Measurements from ENCODE around the gene LRRC53.

LRRC53 gene

GRCh38 chr1:74437035-74437434 is 75.4 kb downstream of the LRRC53 start:
- H3K27me3 ChIP-seq (ENCODE audit: control insufficient read depth, insufficient read depth, low read length): no peaks in the 10 kb centered on the region
- H3K4me3 ChIP-seq (ENCODE audit: low read length): no peak overlapping the region
- no peak overlapping the region for H3K27ac ChIP-seq (ENCODE audit: low read length)
- no CpG with 5 or more reads among the region's 1 CpG for WGBS (ENCODE audit: insufficient coverage, insufficient read length)
- DNase-seq (ENCODE audit: low read depth, low spot score): no peak
- no peaks in the 10 kb centered on the region for H3K4me1 ChIP-seq (ENCODE audit: control insufficient read depth, insufficient read depth, low read length)
- H3K36me3 ChIP-seq (ENCODE audit: control insufficient read depth, insufficient read depth, low read length): no peaks in the 10 kb centered on the region
- H3K9me3 ChIP-seq (ENCODE audit: control insufficient read depth, insufficient read depth, low read length): no peaks in the 10 kb centered on the region

GRCh38 chr1:74436078-74436477 is 76.3 kb downstream of the LRRC53 start:
- DNase-seq (ENCODE audit: low read depth, low spot score): no peak
- H3K27me3 ChIP-seq (ENCODE audit: control insufficient read depth, insufficient read depth, low read length): no peaks in the 10 kb centered on the region
- H3K4me1 ChIP-seq (ENCODE audit: control insufficient read depth, insufficient read depth, low read length): no peaks in the 10 kb centered on the region
- H3K27ac ChIP-seq (ENCODE audit: low read length): no peak overlapping the region
- H3K36me3 ChIP-seq (ENCODE audit: control insufficient read depth, insufficient read depth, low read length): no peaks in the 10 kb centered on the region
- no peaks in the 10 kb centered on the region for H3K9me3 ChIP-seq (ENCODE audit: control insufficient read depth, insufficient read depth, low read length)
- H3K4me3 ChIP-seq (ENCODE audit: low read length): no peak overlapping the region
- WGBS (ENCODE audit: insufficient coverage, insufficient read length): no CpG with 5 or more reads among the region's 1 CpG

DNA sequence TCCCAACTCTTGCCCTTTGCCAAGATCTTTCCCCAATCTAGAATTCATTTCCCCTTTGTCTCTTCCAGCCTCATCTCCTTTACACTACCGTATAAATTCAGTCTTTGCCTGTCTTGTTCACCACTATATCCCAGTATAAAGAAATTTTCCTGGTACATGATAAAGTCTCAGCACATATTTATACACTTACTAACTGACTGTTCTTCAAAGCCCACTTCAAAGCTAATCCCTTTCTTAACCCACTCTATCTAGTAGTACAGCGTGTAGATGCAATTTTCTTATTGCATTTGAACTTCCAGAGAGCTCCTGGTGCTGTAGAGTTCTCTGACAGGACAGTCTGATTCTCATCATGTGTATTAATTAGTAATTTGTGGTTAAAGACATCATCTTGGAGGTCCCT is 78.1 kb downstream of the LRRC53 start:
- WGBS (ENCODE audit: insufficient coverage, insufficient read length): no CpG with 5 or more reads among the region's 2 CpGs
- Histone ChIP-seq H3K27ac (ENCODE audit: low read length) (no peak overlapping the region), H3K4me3 (ENCODE audit: low read length) (no peak overlapping the region), H3K9me3 (ENCODE audit: control insufficient read depth, insufficient read depth, low read length) (no peaks in the 10 kb centered on the region), H3K27me3 (ENCODE audit: control insufficient read depth, insufficient read depth, low read length) (no peaks in the 10 kb centered on the region), H3K4me1 (ENCODE audit: control insufficient read depth, insufficient read depth, low read length) (no peaks in the 10 kb centered on the region), H3K36me3 (ENCODE audit: control insufficient read depth, insufficient read depth, low read length) (no peaks in the 10 kb centered on the region)
- DNase-seq (ENCODE audit: low read depth, low spot score): no peak

GRCh38 chr1:74432325-74432724 is 80.1 kb downstream of the LRRC53 start:
- Histone ChIP-seq H3K27ac (ENCODE audit: low read length) (no peak overlapping the region), H3K4me3 (ENCODE audit: low read length) (no peak overlapping the region), H3K36me3 (ENCODE audit: control insufficient read depth, insufficient read depth, low read length) (no peaks in the 10 kb centered on the region), H3K27me3 (ENCODE audit: control insufficient read depth, insufficient read depth, low read length) (no peaks in the 10 kb centered on the region), H3K4me1 (ENCODE audit: control insufficient read depth, insufficient read depth, low read length) (no peaks in the 10 kb centered on the region), H3K9me3 (ENCODE audit: control insufficient read depth, insufficient read depth, low read length) (no peaks in the 10 kb centered on the region)
- no CpG with 5 or more reads among the region's 1 CpG for WGBS (ENCODE audit: insufficient coverage, insufficient read length)
- no peak for DNase-seq (ENCODE audit: low read depth, low spot score)

GRCh38 chr1:74431531-74431930 is 80.9 kb downstream of the LRRC53 start:
- WGBS (ENCODE audit: insufficient coverage, insufficient read length): no CpG with 5 or more reads among the region's 4 CpGs
- no peak for DNase-seq (ENCODE audit: low read depth, low spot score)
- no peak overlapping the region for H3K4me3 ChIP-seq (ENCODE audit: low read length)
- no peaks in the 10 kb centered on the region for H3K9me3 ChIP-seq (ENCODE audit: control insufficient read depth, insufficient read depth, low read length)
- H3K4me1 ChIP-seq (ENCODE audit: control insufficient read depth, insufficient read depth, low read length): no peaks in the 10 kb centered on the region
- no peaks in the 10 kb centered on the region for H3K27me3 ChIP-seq (ENCODE audit: control insufficient read depth, insufficient read depth, low read length)
- H3K27ac ChIP-seq (ENCODE audit: low read length): no peak overlapping the region
- H3K36me3 ChIP-seq (ENCODE audit: control insufficient read depth, insufficient read depth, low read length): no peaks in the 10 kb centered on the region

GRCh38 chr1:74430342-74430934 is 82.0 kb downstream of the LRRC53 start:
- H3K4me1 ChIP-seq (ENCODE audit: control insufficient read depth, insufficient read depth, low read length): no peaks in the 10 kb centered on the region
- H3K27me3 ChIP-seq (ENCODE audit: control insufficient read depth, insufficient read depth, low read length): no peaks in the 10 kb centered on the region
- WGBS (ENCODE audit: insufficient coverage, insufficient read length): no CpG with 5 or more reads among the region's 4 CpGs
- DNase-seq (ENCODE audit: low read depth, low spot score): no peak
- H3K36me3 ChIP-seq (ENCODE audit: control insufficient read depth, insufficient read depth, low read length): no peaks in the 10 kb centered on the region
- H3K9me3 ChIP-seq (ENCODE audit: control insufficient read depth, insufficient read depth, low read length): no peaks in the 10 kb centered on the region
- no peak overlapping the region for H3K27ac ChIP-seq (ENCODE audit: low read length)
- H3K4me3 ChIP-seq (ENCODE audit: low read length): no peak overlapping the region

DNA sequence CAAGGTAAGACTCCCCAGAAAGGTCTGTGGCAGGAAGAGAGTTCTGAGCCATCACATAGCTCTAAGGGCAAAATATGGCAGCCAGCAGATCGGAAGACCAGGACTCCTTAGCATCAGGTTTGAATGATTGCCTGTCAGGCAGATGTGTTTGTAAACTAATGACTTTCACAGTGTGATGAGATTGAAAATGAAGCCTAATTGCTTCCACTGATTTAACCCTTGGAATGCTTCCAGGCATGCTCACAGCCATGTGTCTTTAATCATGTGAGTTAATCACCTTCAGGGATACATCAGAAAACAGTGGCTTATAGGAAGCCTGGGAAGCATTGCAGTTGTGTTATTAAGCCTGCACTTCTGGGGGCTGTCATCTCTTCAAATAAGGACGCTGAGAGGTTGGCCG is 82.8 kb downstream of the LRRC53 start:
- H3K4me3 ChIP-seq (ENCODE audit: low read length): no peak overlapping the region
- no peaks in the 10 kb centered on the region for H3K36me3 ChIP-seq (ENCODE audit: control insufficient read depth, insufficient read depth, low read length)
- no peaks in the 10 kb centered on the region for H3K4me1 ChIP-seq (ENCODE audit: control insufficient read depth, insufficient read depth, low read length)
- DNase-seq (ENCODE audit: low read depth, low spot score): no peak
- no peaks in the 10 kb centered on the region for H3K9me3 ChIP-seq (ENCODE audit: control insufficient read depth, insufficient read depth, low read length)
- H3K27ac ChIP-seq (ENCODE audit: low read length): no peak overlapping the region
- H3K27me3 ChIP-seq (ENCODE audit: control insufficient read depth, insufficient read depth, low read length): no peaks in the 10 kb centered on the region
- whole genome bisulfite sequencing (ENCODE audit: insufficient coverage, insufficient read length): no CpG with 5 or more reads among the region's 3 CpGs

DNA sequence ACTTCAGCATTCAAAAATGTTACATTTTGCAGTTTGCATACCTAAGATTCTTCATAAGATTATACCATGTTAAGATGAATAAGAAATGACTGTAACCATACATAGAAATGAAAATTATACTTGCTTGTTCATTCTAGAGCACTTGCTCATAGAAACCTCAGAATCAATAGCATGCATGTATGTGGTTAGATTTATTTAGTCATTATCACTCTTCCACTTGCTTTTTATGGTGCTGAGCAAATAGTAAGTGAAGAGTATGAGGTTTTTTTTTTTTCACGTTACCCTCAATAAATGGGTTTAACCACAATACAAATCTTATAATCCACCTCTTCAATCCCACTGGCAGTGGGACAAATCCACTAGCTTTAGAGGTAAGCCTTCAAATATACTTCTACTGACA is 84.7 kb downstream of the LRRC53 start:
- no CpG with 5 or more reads among the region's 1 CpG for WGBS (ENCODE audit: insufficient coverage, insufficient read length)
- no peak overlapping the region for H3K4me3 ChIP-seq (ENCODE audit: low read length)
- no peaks in the 10 kb centered on the region for H3K27me3 ChIP-seq (ENCODE audit: control insufficient read depth, insufficient read depth, low read length)
- no peaks in the 10 kb centered on the region for H3K9me3 ChIP-seq (ENCODE audit: control insufficient read depth, insufficient read depth, low read length)
- H3K36me3 ChIP-seq (ENCODE audit: control insufficient read depth, insufficient read depth, low read length): no peaks in the 10 kb centered on the region
- H3K27ac ChIP-seq (ENCODE audit: low read length): no peak overlapping the region
- no peak for DNase-seq (ENCODE audit: low read depth, low spot score)
- H3K4me1 ChIP-seq (ENCODE audit: control insufficient read depth, insufficient read depth, low read length): no peaks in the 10 kb centered on the region

DNA sequence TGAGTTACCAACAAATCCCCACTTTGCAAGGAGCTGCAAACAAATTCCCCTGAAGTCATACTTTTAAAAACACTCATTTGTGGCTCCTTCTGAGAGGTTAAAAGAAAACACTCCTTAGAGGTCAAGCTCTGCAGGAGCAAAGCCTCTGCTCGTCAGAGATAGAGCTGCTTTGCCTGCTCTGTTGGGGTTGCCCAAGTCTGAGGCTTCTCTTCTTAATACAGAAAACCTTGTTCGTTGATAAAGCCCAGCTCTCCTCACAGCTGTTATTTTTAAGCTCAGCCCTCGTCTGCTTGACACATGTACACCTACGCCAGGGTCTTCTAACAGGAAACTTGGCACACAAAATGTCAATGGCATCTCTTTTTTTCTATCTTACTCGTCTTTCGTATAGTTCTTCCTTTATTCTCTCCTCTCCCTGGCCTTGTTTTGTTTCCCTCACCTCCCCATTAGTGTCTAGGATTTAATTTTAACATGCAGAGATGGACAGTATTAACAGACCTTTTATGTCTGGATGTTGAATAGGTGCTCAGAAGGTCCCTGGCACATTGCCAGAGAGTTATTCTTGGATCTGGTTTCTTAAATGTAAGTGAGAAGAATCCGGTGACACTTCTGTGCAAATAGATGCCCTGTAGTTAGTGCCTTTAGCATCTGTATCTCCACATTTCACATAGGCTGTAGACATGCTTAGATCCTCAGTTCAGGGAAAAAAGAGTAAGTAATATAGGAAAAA is 86.0 kb downstream of the LRRC53 start:
- no peaks in the 10 kb centered on the region for H3K27me3 ChIP-seq (ENCODE audit: control insufficient read depth, insufficient read depth, low read length)
- H3K9me3 ChIP-seq (ENCODE audit: control insufficient read depth, insufficient read depth, low read length): no peaks in the 10 kb centered on the region
- DNase-seq (ENCODE audit: low read depth, low spot score): no peak
- no peak overlapping the region for H3K4me3 ChIP-seq (ENCODE audit: low read length)
- H3K4me1 ChIP-seq (ENCODE audit: control insufficient read depth, insufficient read depth, low read length): no peaks in the 10 kb centered on the region
- WGBS (ENCODE audit: insufficient coverage, insufficient read length): no CpG with 5 or more reads among the region's 7 CpGs
- H3K27ac ChIP-seq (ENCODE audit: low read length): no peak overlapping the region
- H3K36me3 ChIP-seq (ENCODE audit: control insufficient read depth, insufficient read depth, low read length): no peaks in the 10 kb centered on the region

- Histone ChIP-seq H3K27ac (ENCODE audit: low read length) (no peak overlapping the region), H3K9me3 (ENCODE audit: control insufficient read depth, insufficient read depth, low read length) (no peaks in the 10 kb centered on the region), H3K36me3 (ENCODE audit: control insufficient read depth, insufficient read depth, low read length) (no peaks in the 10 kb centered on the region), H3K4me3 (ENCODE audit: low read length) (no peak overlapping the region), H3K4me1 (ENCODE audit: control insufficient read depth, insufficient read depth, low read length) (no peaks in the 10 kb centered on the region), H3K27me3 (ENCODE audit: control insufficient read depth, insufficient read depth, low read length) (no peaks in the 10 kb centered on the region)
- no peak for DNase-seq (ENCODE audit: low read depth, low spot score)
- 100% methylated on average over 2 of the region's 6 CpGs for WGBS (ENCODE audit: insufficient coverage, insufficient read length)
Observed at GRCh38 chr1:74425676-74426075, 86.7 kb downstream of the LRRC53 start.

- WGBS (ENCODE audit: insufficient coverage, insufficient read length): no CpG with 5 or more reads among the region's 2 CpGs
- H3K27me3 ChIP-seq (ENCODE audit: control insufficient read depth, insufficient read depth, low read length): no peaks in the 10 kb centered on the region
- no peaks in the 10 kb centered on the region for H3K9me3 ChIP-seq (ENCODE audit: control insufficient read depth, insufficient read depth, low read length)
- H3K4me3 ChIP-seq (ENCODE audit: low read length): no peak overlapping the region
- no peak for DNase-seq (ENCODE audit: low read depth, low spot score)
- no peak overlapping the region for H3K27ac ChIP-seq (ENCODE audit: low read length)
- no peaks in the 10 kb centered on the region for H3K36me3 ChIP-seq (ENCODE audit: control insufficient read depth, insufficient read depth, low read length)
- H3K4me1 ChIP-seq (ENCODE audit: control insufficient read depth, insufficient read depth, low read length): no peaks in the 10 kb centered on the region
Observed at GRCh38 chr1:74423471-74423870, 88.9 kb downstream of the LRRC53 start.

Measured in iPS DF 6.9 (cell line).